GM12878 (cell line): ENCODE results near the gene ARHGDIG. TPM values are rescaled to one million over a fixed set of nuclear protein-coding genes. Genes with fewer than 3 reads are reported as not detected.
A peak's percentile ranks its signal among the peaks of the same experiment; 100 is the strongest.

Experiments used
- ATAC-seq: fragments of 200-7000 bp; cut with Tn5 transposase; 3 replicates; pipeline ENCODE4 v1.9.1; 2020; ENCODE audit warnings: mild to moderate bottlenecking, moderate library complexity
- BruUV-seq: library from RNA; stranded (reverse); fragments of 400-500 nt; replicated peaks from 2 replicates; lab custom pipeline; 2021; lab: Mats Ljungman, UMichigan
- CTCF ChIA-PET: fragments of 300-600 bp; sonication (Branson Sonifier 250); formaldehyde crosslinking; extraction: SDS; loops from one replicate; lab custom pipeline; 2021; ENCODE audit warnings: inconsistent platforms; lab: Yijun Ruan, JAX
- POLR2A ChIA-PET: fragments of 350-600 bp; formaldehyde crosslinking; extraction: SDS; loops from one replicate; lab custom pipeline; 2021; ENCODE audit warnings: inconsistent platforms; lab: Charles Lee
- RAD21 ChIA-PET: fragments of 300-600 bp; sonication (Branson Sonifier 250); formaldehyde crosslinking; loops from one replicate; lab custom pipeline; 2023; ENCODE audit warnings: antibody characterized with exemption; ENCODE audit not compliant: unreplicated experiment; lab: Charles Lee
- SMC1A ChIA-PET: fragments of 300-600 bp; sonication (Branson Sonifier 250); formaldehyde crosslinking; loops from one replicate; lab custom pipeline; 2023; ENCODE audit not compliant: unreplicated experiment, uncharacterized antibody; lab: Charles Lee
- DNase-seq: peaks from one replicate; pipeline ENCODE4 v3.0.0-alpha.2; 2011; ENCODE audit warnings: low read depth, low spot score
- FAIRE-seq: peaks from 3 replicates; lab custom pipeline; 2011; peaks lifted over from hg19 to GRCh38; lab: Jason Lieb, UNC
- H2AFZ ChIP-seq: 2 replicates; pipeline ENCODE4 v1.6.0; 2011; ENCODE audit warnings: low read depth, low read length, control low read depth; ENCODE audit not compliant: control insufficient read depth
- H3K27ac ChIP-seq: 2 replicates; pipeline ENCODE4 v1.5.1; 2011; ENCODE audit warnings: control low read depth; ENCODE audit not compliant: control insufficient read depth, insufficient read depth
- H3K27me3 ChIP-seq, 2 experiments: replicated peaks in 1 of 2; 2 replicates each; pipeline versions ENCODE4 v1.6.0 to v1.6.1; 2011; ENCODE audit warnings: low read length in 1 of 2; ENCODE audit not compliant: control insufficient read depth in 2 of 2, insufficient read depth in 2 of 2
- H3K36me3 ChIP-seq, 2 experiments: 2 replicates each; pipeline ENCODE4 v1.5.1; 2011; ENCODE audit warnings: low read length in 1 of 2; ENCODE audit not compliant: control insufficient read depth in 2 of 2, insufficient read depth in 2 of 2
- H3K4me1 ChIP-seq: 2 replicates; pipeline ENCODE4 v1.6.1; 2011; ENCODE audit warnings: mild to moderate bottlenecking, low read length, moderate library complexity, mixed read lengths; ENCODE audit not compliant: control insufficient read depth, insufficient read depth
- H3K4me2 ChIP-seq: 2 replicates; pipeline ENCODE4 v1.6.0; 2011; ENCODE audit warnings: control low read depth; ENCODE audit not compliant: control insufficient read depth, insufficient read depth
- H3K4me3 ChIP-seq: fragments of 200-600 bp; sonication (generic); 2 replicates; pipeline ENCODE4 v1.5.1; 2016
- H3K79me2 ChIP-seq: 2 replicates; pipeline ENCODE4 v1.6.0; 2011; ENCODE audit warnings: low read length; ENCODE audit not compliant: control insufficient read depth, insufficient read depth
- H3K9ac ChIP-seq: 2 replicates; pipeline ENCODE4 v1.8.0; 2011; ENCODE audit warnings: low read length, control low read depth, mixed read lengths; ENCODE audit not compliant: control insufficient read depth, insufficient read depth
- H3K9me3 ChIP-seq: replicated peaks from 3 replicates; pipeline ENCODE4 v1.5.1; 2011; ENCODE audit warnings: mild to moderate bottlenecking, low read length; ENCODE audit not compliant: control insufficient read depth, insufficient read depth
- H4K20me1 ChIP-seq: 2 replicates; pipeline ENCODE4 v1.6.0; 2011; ENCODE audit not compliant: control insufficient read depth, insufficient read depth
- ASH2L ChIP-seq: fragments of 300-600, 200-600 bp; sonication (generic); IDR thresholded peaks from 2 replicates; pipeline ENCODE4 v1.6.1; 2017; ENCODE audit warnings: low read depth, mild to moderate bottlenecking, borderline replicate concordance
- BHLHE40 ChIP-seq, 2 experiments: fragments of 450-650 bp in 1 of 2; IDR thresholded peaks; 2 replicates each; pipeline ENCODE4 v1.6.1; 2011 to 2017; ENCODE audit warnings: low read depth in 2 of 2, borderline replicate concordance in 1 of 2, improper control_type of control experiment in 1 of 2, low read length in 1 of 2, mild to moderate bottlenecking in 1 of 2
- CBX5 ChIP-seq: sonication (generic); IDR thresholded peaks from 2 replicates; pipeline ENCODE4 v1.6.1; 2016; ENCODE audit warnings: low read depth, moderate library complexity, mild to moderate bottlenecking, inconsistent platforms
- CHD4 ChIP-seq: fragments of 200-600 bp; sonication (generic); IDR thresholded peaks from 2 replicates; pipeline ENCODE4 v1.6.1; 2016; ENCODE audit warnings: mild to moderate bottlenecking
- HDAC6 ChIP-seq: fragments of 200-600 bp; sonication (generic); IDR thresholded peaks from one replicate; pipeline ENCODE4 v1.8.0; 2017; ENCODE audit warnings: antibody characterized with exemption; ENCODE audit not compliant: unreplicated experiment
- MEF2A ChIP-seq: IDR thresholded peaks from 2 replicates; pipeline ENCODE4 v1.6.1; 2011; ENCODE audit warnings: low read depth, mild to moderate bottlenecking, low read length, moderate library complexity; ENCODE audit not compliant: insufficient read depth
- RBBP5 ChIP-seq: fragments of 200-600 bp; sonication (generic); conservative IDR thresholded peaks from 2 replicates; pipeline ENCODE4 v1.6.1; 2016
- SUZ12 ChIP-seq: fragments of 200-600 bp; sonication (generic); IDR thresholded peaks from one replicate; pipeline ENCODE4 v1.6.1; 2018; ENCODE audit warnings: antibody characterized with exemption, mild to moderate bottlenecking; ENCODE audit not compliant: unreplicated experiment
- WGBS: methylation state at CpG from one replicate; pipeline ENCODE4 v1.1.6; 2016; ENCODE audit warnings: low lambda C conversion rate; ENCODE audit not compliant: insufficient replicate concordance, insufficient coverage; ENCODE audit errors: missing lambda C conversion rate; 5-methylcytosine and 5-hydroxymethylcytosine counted together
- in situ Hi-C: fragments of 300-500 bp; cut with MboI; formaldehyde crosslinking; loops from 9 replicates; pipeline ENCODE4 v1.14.3; 2018; ENCODE audit warnings: mixed read lengths
- intact Hi-C: fragments of 100-400 bp; cut with micrococcal nuclease; formaldehyde crosslinking; loops from one replicate; pipeline ENCODE4 v1.14.2; 2022; ENCODE audit not compliant: unreplicated experiment
- polyA plus RNA-seq, 11 experiments: library from polyadenylated mRNA; depleted of rRNA in 4 of 11; unstranded in 6 of 11; stranded (reverse) in 5 of 11; fragments of >200 nt; fragmentation: Nextera tagmentation in 4 of 11; fragmentation: Illumina TruSeq in 1 of 11; extraction: Ambion mirVana in 4 of 11; extraction: Trizol in 1 of 11; gene quantifications; 1 replicate in 1 of 11; 2 replicates in 10 of 11; pipeline versions ENCODE4 v1.2.1 to v1.2.3, GENCODE V29; 2011 to 2016; ENCODE audit warnings: inconsistent platforms in 2 of 11, missing spikeins in 2 of 11, low read depth in 1 of 11
- total RNA-seq, 4 experiments: library from RNA; depleted of rRNA in 3 of 4; stranded (reverse); fragments of >200 nt in 3 of 4; fragmentation: Illumina TruSeq in 1 of 4; extraction: Trizol in 1 of 4; gene quantifications; 2 replicates each; pipeline versions ENCODE4 v1.2.1 to v1.2.3, GENCODE V29; 2013 to 2021
- TF ChIP-seq, protein P1 (sequence below): IDR thresholded peaks from 2 replicates; pipeline ENCODE4 v1.6.1; 2011; ENCODE audit warnings: borderline replicate concordance, low read depth, mild to moderate bottlenecking, moderate library complexity, low read length; ENCODE audit not compliant: insufficient read depth, poor library complexity, severe bottlenecking
- TF ChIP-seq, protein P2 (sequence below): IDR thresholded peaks from 2 replicates; pipeline ENCODE4 v1.6.1; 2012; ENCODE audit warnings: low read depth, low read length, improper control_type of control experiment

The ARHGDIG gene
- total and polyA plus RNA-seq, 10 of the 15 experiments (the other 5 are each of a cell fraction or from before 2014, with no cell fraction given): not detected

DNA sequence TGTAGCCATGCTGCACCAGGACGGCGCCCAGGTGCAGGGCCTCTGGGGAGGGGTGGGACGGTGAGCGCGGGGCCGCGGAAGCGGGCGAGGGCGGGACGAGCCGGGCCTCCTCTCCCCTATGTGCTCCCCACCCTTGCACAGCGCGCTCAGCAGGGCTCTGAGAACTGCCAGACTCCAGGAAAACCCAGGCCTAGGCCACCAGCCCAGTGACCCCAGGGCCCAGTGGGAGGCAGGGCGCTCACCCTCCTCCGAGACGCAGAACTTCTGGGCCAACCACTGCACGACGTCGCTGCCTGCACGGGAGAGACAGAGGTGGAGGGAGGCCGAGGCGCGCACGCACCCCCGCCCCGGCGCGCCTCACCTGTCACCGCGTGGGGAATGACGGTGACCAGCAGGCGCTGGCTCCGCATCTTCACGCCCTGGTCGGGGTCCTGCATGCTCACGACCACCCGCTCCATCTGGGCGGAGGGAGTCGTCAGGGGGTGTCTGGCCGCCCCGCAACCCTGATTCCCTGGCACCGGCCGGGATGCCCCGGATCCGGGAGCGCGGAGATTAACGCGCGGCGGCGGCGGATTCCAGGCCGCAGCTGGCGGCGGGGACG lies 5.2 kb upstream of the ARHGDIG start:
- H2AFZ ChIP-seq: no peak overlapping the region
- CTCF ChIA-PET: no interaction called here

More for the DNA sequence above, 5.2 kb upstream of the ARHGDIG start:
- no peak overlapping the region for H3K9ac ChIP-seq
- H3K4me2 ChIP-seq: peak overlapping the region; percentile 42; the same call in 1 of the 2 replicates
- DNase-seq (no peak), FAIRE-seq (no peak)
- H3K36me3 ChIP-seq: no peaks in the 10 kb centered on the region
- H4K20me1 ChIP-seq: no peaks in the 10 kb centered on the region
- no peak overlapping the region for H3K27ac ChIP-seq
- no TSS peak for BruUV-seq
- no peaks in the 10 kb centered on the region for H3K79me2 ChIP-seq
- RAD21 ChIA-PET: no interaction called here
- POLR2A ChIA-PET: no interaction called here
- no peak overlapping the region for H3K4me3 ChIP-seq
- SMC1A ChIA-PET: no interaction called here
- no peak for TF ChIP-seq CBX5
- TF ChIP-seq BHLHE40 (IDR thresholded peaks at IDR 0.05; ENCODE audit: borderline replicate concordance in 1 of 2, low read depth in 2 of 2, low read length in 1 of 2): no peak
- TF ChIP-seq HDAC6: peak; percentile 86
- no peak for TF ChIP-seq ASH2L
- no peak for TF ChIP-seq RBBP5
- TF ChIP-seq, protein P1, sequence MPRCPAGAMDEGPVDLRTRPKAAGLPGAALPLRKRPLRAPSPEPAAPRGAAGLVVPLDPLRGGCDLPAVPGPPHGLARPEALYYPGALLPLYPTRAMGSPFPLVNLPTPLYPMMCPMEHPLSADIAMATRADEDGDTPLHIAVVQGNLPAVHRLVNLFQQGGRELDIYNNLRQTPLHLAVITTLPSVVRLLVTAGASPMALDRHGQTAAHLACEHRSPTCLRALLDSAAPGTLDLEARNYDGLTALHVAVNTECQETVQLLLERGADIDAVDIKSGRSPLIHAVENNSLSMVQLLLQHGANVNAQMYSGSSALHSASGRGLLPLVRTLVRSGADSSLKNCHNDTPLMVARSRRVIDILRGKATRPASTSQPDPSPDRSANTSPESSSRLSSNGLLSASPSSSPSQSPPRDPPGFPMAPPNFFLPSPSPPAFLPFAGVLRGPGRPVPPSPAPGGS: no peak
- TF ChIP-seq SUZ12: peak; percentile 73
- TF ChIP-seq CHD4: no peak
- no peak for TF ChIP-seq MEF2A
- TF ChIP-seq, protein P2, sequence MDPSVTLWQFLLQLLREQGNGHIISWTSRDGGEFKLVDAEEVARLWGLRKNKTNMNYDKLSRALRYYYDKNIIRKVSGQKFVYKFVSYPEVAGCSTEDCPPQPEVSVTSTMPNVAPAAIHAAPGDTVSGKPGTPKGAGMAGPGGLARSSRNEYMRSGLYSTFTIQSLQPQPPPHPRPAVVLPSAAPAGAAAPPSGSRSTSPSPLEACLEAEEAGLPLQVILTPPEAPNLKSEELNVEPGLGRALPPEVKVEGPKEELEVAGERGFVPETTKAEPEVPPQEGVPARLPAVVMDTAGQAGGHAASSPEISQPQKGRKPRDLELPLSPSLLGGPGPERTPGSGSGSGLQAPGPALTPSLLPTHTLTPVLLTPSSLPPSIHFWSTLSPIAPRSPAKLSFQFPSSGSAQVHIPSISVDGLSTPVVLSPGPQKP: no peak
- TF ChIP-seq, all 136 proteins: peak for 2
- H3K9me3 ChIP-seq: no peaks in the 10 kb centered on the region
- in situ Hi-C loops (no loop called here), intact Hi-C loops (no loop called here)
- H3K4me1 ChIP-seq: no peaks in the 10 kb centered on the region
- peak; percentile 21; the same call in 1 of the 3 replicates for ATAC-seq
- WGBS: 4% methylated on average over 51 of the region's 58 CpGs
- peaks cover 0 to 3% of the 10 kb centered on the region in 2 experiments; a peak in 2 of 4 replicates for H3K27me3 ChIP-seq
